Peyer's patch (tissue), 4 donors: ENCODE measurements around the gene AIF1L.

Source experiments
- POLR2A ChIP-seq, 2 donors: fragments of 450-650 bp; IDR thresholded peaks; one replicate each; pipeline ENCODE4 v1.5.1; 2017; ENCODE audit warnings: antibody characterized with exemption in 2 of 2, mild to moderate bottlenecking in 2 of 2, moderate library complexity in 2 of 2
- TF ChIP-seq, protein P1 (sequence below), 6 experiments: fragments of 450-650 bp in 4 of 6; fragments of 200-600 bp in 2 of 6; sonication (generic) in 1 of 6; IDR thresholded peaks; one replicate each; pipeline ENCODE4 v1.5.1; 2017 to 2019; ENCODE audit warnings: antibody characterized with exemption in 6 of 6, mild to moderate bottlenecking in 3 of 6, moderate library complexity in 1 of 6

- TF ChIP-seq, protein P1, sequence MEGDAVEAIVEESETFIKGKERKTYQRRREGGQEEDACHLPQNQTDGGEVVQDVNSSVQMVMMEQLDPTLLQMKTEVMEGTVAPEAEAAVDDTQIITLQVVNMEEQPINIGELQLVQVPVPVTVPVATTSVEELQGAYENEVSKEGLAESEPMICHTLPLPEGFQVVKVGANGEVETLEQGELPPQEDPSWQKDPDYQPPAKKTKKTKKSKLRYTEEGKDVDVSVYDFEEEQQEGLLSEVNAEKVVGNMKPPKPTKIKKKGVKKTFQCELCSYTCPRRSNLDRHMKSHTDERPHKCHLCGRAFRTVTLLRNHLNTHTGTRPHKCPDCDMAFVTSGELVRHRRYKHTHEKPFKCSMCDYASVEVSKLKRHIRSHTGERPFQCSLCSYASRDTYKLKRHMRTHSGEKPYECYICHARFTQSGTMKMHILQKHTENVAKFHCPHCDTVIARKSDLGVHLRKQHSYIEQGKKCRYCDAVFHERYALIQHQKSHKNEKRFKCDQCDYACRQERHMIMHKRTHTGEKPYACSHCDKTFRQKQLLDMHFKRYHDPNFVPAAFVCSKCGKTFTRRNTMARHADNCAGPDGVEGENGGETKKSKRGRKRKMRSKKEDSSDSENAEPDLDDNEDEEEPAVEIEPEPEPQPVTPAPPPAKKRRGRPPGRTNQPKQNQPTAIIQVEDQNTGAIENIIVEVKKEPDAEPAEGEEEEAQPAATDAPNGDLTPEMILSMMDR (IDR thresholded peaks at IDR 0.05): no peak
- no peak for TF ChIP-seq POLR2A (IDR thresholded peaks at IDR 0.05)
Measured at GRCh38 chr9:131103024-131103423, 6.7 kb downstream of the AIF1L start.
